Peyer's patch (tissue), 4 donors: Measurements from ENCODE around the gene FARS2. TPM values are rescaled to one million over a fixed set of nuclear protein-coding genes. Genes with fewer than 3 reads are reported as not detected.

Source experiments
- DNase-seq, 3 donors: peaks; one replicate each; pipeline ENCODE4 v3.0.0-alpha.2; 2017 to 2019
- H3K27ac ChIP-seq, 4 donors: fragments of 200-600 bp; sonication (generic); one replicate each; pipeline ENCODE4 v1.5.1; 2016 to 2019
- H3K27me3 ChIP-seq, 2 donors: fragments of 200-600 bp; sonication (generic); one replicate each; pipeline ENCODE4 v1.5.1; 2019
- H3K36me3 ChIP-seq, 3 donors: fragments of 200-600 bp; sonication (generic); one replicate each; pipeline ENCODE4 v1.5.1; 2016 to 2019
- H3K4me1 ChIP-seq, 4 donors: fragments of 200-600 bp; sonication (generic); one replicate each; pipeline ENCODE4 v1.5.1; 2016 to 2019
- H3K4me3 ChIP-seq, 4 donors: fragments of 200-600 bp; sonication (generic); 1 replicate in 3 of 4; 2 replicates in 1 of 4; pipeline ENCODE4 v1.5.1; 2016 to 2019; ENCODE audit warnings: mild to moderate bottlenecking in 1 of 4
- H3K9me3 ChIP-seq, 4 donors: fragments of 200-600 bp; sonication (generic); one replicate each; pipeline ENCODE4 v1.5.1; 2016 to 2019; ENCODE audit warnings: mild to moderate bottlenecking in 1 of 4
- CTCF ChIP-seq, 6 experiments: fragments of 450-650 bp in 4 of 6; fragments of 200-600 bp in 2 of 6; sonication (generic) in 1 of 6; IDR thresholded peaks; one replicate each; pipeline ENCODE4 v1.5.1; 2017 to 2019; ENCODE audit warnings: antibody characterized with exemption in 6 of 6, mild to moderate bottlenecking in 3 of 6, moderate library complexity in 1 of 6
- POLR2A ChIP-seq, 2 donors: fragments of 450-650 bp; IDR thresholded peaks; one replicate each; pipeline ENCODE4 v1.5.1; 2017; ENCODE audit warnings: antibody characterized with exemption in 2 of 2, mild to moderate bottlenecking in 2 of 2, moderate library complexity in 2 of 2
- total RNA-seq, 4 donors: library from RNA; depleted of rRNA; stranded (reverse); fragments of >200 nt; gene quantifications; one replicate each; pipeline ENCODE4 v1.1.0, GENCODE V29; 2016

Gene FARS2
- total RNA-seq, 4 donors from 2014 or later = 9.5 to 42.1 (median 17.1) TPM

GRCh38 chr6:5401845-5402738, 140.8 kb downstream of the FARS2 start:
- no peaks in the 10 kb centered on the region for H3K9me3 ChIP-seq
- H3K36me3 ChIP-seq = no peaks in the 10 kb centered on the region
- no peak overlapping the region for H3K27ac ChIP-seq
- TF ChIP-seq CTCF (IDR thresholded peaks at IDR 0.05) (peak in 4 of 6 experiments; percentile 29 to 54 (median 50)), POLR2A (IDR thresholded peaks at IDR 0.05) (no peak)
- no peak for DNase-seq
- H3K4me1 ChIP-seq = no peaks in the 10 kb centered on the region
- H3K4me3 ChIP-seq = no peak overlapping the region
- no peaks in the 10 kb centered on the region for H3K27me3 ChIP-seq

- TF ChIP-seq CTCF (IDR thresholded peaks at IDR 0.05) (no peak), POLR2A (IDR thresholded peaks at IDR 0.05) (no peak)
- no peaks in the 10 kb centered on the region for H3K27me3 ChIP-seq
- no peaks in the 10 kb centered on the region for H3K9me3 ChIP-seq
- H3K4me3 ChIP-seq = no peak overlapping the region
- no peaks in the 10 kb centered on the region for H3K4me1 ChIP-seq
- no peak overlapping the region for H3K27ac ChIP-seq
- DNase-seq = no peak
- no peaks in the 10 kb centered on the region for H3K36me3 ChIP-seq
These were observed 141.8 kb downstream of the FARS2 start for GRCh38 chr6:5403076-5403475.

GRCh38 chr6:5403609-5404008, 142.3 kb downstream of the FARS2 start:
- Histone ChIP-seq H3K4me3 (no peak overlapping the region), H3K36me3 (no peaks in the 10 kb centered on the region), H3K27me3 (no peaks in the 10 kb centered on the region), H3K9me3 (no peaks in the 10 kb centered on the region), H3K27ac (no peak overlapping the region), H3K4me1 (no peaks in the 10 kb centered on the region)
- no peak for DNase-seq
- TF ChIP-seq CTCF (IDR thresholded peaks at IDR 0.05) (no peak), POLR2A (IDR thresholded peaks at IDR 0.05) (no peak)

- H3K9me3 ChIP-seq = no peaks in the 10 kb centered on the region
- H3K27ac ChIP-seq = no peak overlapping the region
- no peaks in the 10 kb centered on the region for H3K27me3 ChIP-seq
- no peak for DNase-seq
- H3K4me3 ChIP-seq = no peak overlapping the region
- TF ChIP-seq POLR2A (IDR thresholded peaks at IDR 0.05) (no peak), CTCF (IDR thresholded peaks at IDR 0.05) (no peak)
- no peaks in the 10 kb centered on the region for H3K4me1 ChIP-seq
- no peaks in the 10 kb centered on the region for H3K36me3 ChIP-seq
These were observed 144.7 kb downstream of the FARS2 start for GRCh38 chr6:5405976-5406375.

GRCh38 chr6:5411414-5411813, 150.1 kb downstream of the FARS2 start:
- H3K27ac ChIP-seq = no peak overlapping the region
- H3K9me3 ChIP-seq = no peaks in the 10 kb centered on the region
- H3K4me1 ChIP-seq = no peaks in the 10 kb centered on the region
- TF ChIP-seq CTCF (IDR thresholded peaks at IDR 0.05) (no peak), POLR2A (IDR thresholded peaks at IDR 0.05) (no peak)
- H3K36me3 ChIP-seq = no peaks in the 10 kb centered on the region
- H3K27me3 ChIP-seq = no peaks in the 10 kb centered on the region
- DNase-seq = no peak
- no peak overlapping the region for H3K4me3 ChIP-seq
